Naive thymus-derived CD4-positive, alpha-beta T cell (primary cell): ENCODE data around the gene ZNRF1. TPM values are rescaled to one million over a fixed set of nuclear protein-coding genes. Genes with fewer than 3 reads are reported as not detected.
"Not testable (repeated sequence)": the region's sequence is repeated elsewhere in the genome, so short reads cannot be mapped to it uniquely, and the experiment has no call there.

Experiments used
- ATAC-seq: fragments of 150-1000 bp; cut with Tn5 transposase; 2 replicates; pipeline ENCODE4 v1.10.0; 2021; ENCODE audit warnings: mild to moderate bottlenecking, moderate library complexity
- CTCF ChIA-PET: fragments of 350-600 bp; sonication (Branson Sonifier 250); formaldehyde crosslinking; loops from one replicate; lab custom pipeline; 2021; ENCODE audit warnings: antibody characterized with exemption; lab: Charles Lee
- POLR2A ChIA-PET: fragments of 350-600 bp; sonication (Branson Sonifier 250); formaldehyde crosslinking; loops from one replicate; lab custom pipeline; 2021; ENCODE audit warnings: antibody characterized with exemption, inconsistent platforms; lab: Charles Lee
- DNase-seq, 9 donors: peaks; one replicate each; pipeline versions ENCODE4 v3.0.0 to v3.0.0-alpha.2; 2020 to 2022; ENCODE audit warnings: mixed read lengths in 1 of 9
- H3K27ac ChIP-seq: one replicate; pipeline ENCODE4 v1.7.0; 2013; ENCODE audit warnings: mild to moderate bottlenecking, low read depth, low read length, moderate library complexity
- H3K27me3 ChIP-seq, 2 donors: one replicate each; pipeline ENCODE4 v1.7.0; 2013; ENCODE audit warnings: low read length in 2 of 2, mild to moderate bottlenecking in 2 of 2, moderate library complexity in 2 of 2; ENCODE audit not compliant: control insufficient read depth in 2 of 2, insufficient read depth in 2 of 2
- H3K36me3 ChIP-seq, 3 experiments: 1 replicate in 2 of 3; 2 replicates in 1 of 3; pipeline ENCODE4 v1.7.0; 2013; ENCODE audit warnings: low read length in 3 of 3, mild to moderate bottlenecking in 3 of 3, moderate library complexity in 1 of 3; ENCODE audit not compliant: insufficient read depth in 3 of 3, control insufficient read depth in 2 of 3
- H3K4me1 ChIP-seq, 2 donors: one replicate each; pipeline ENCODE4 v1.7.0; 2013; ENCODE audit warnings: low read length in 2 of 2, mild to moderate bottlenecking in 2 of 2, moderate library complexity in 1 of 2; ENCODE audit not compliant: control insufficient read depth in 2 of 2, insufficient read depth in 2 of 2
- H3K4me3 ChIP-seq: 2 replicates; pipeline ENCODE4 v1.7.0; 2013; ENCODE audit warnings: mild to moderate bottlenecking, low read length
- H3K9me3 ChIP-seq, 3 experiments: 1 replicate in 2 of 3; 2 replicates in 1 of 3; pipeline ENCODE4 v1.7.0; 2013; ENCODE audit warnings: low read length in 3 of 3; ENCODE audit not compliant: control insufficient read depth in 2 of 3
- H3K27ac Mint-ChIP-seq, 9 donors: one replicate each; pipeline ENCODE4 v1.8.0; 2020 to 2022; ENCODE audit warnings: mixed read lengths in 9 of 9, mild to moderate bottlenecking in 8 of 9, moderate library complexity in 5 of 9, inconsistent platforms in 2 of 9
- H3K27me3 Mint-ChIP-seq, 5 donors: one replicate each; pipeline ENCODE4 v1.8.0; 2021 to 2022; ENCODE audit warnings: mixed read lengths in 5 of 5, mild to moderate bottlenecking in 1 of 5
- H3K36me3 Mint-ChIP-seq, 5 donors: one replicate each; pipeline ENCODE4 v1.8.0; 2020 to 2022; ENCODE audit warnings: mixed read lengths in 5 of 5, mild to moderate bottlenecking in 3 of 5, inconsistent platforms in 1 of 5
- H3K4me1 Mint-ChIP-seq, 7 donors: one replicate each; pipeline ENCODE4 v1.8.0; 2020 to 2022; ENCODE audit warnings: mixed read lengths in 7 of 7, mild to moderate bottlenecking in 3 of 7, inconsistent platforms in 1 of 7
- H3K4me3 Mint-ChIP-seq, 10 donors: one replicate each; pipeline ENCODE4 v1.8.0; 2020 to 2022; ENCODE audit warnings: mild to moderate bottlenecking in 10 of 10, mixed read lengths in 10 of 10, moderate library complexity in 6 of 10, inconsistent platforms in 2 of 10
- H3K9me3 Mint-ChIP-seq, 11 donors: one replicate each; pipeline ENCODE4 v1.8.0; 2020 to 2022; ENCODE audit warnings: mixed read lengths in 11 of 11, mild to moderate bottlenecking in 4 of 11, inconsistent platforms in 1 of 11, moderate library complexity in 1 of 11
- intact Hi-C, 2 donors: fragments of 100-400 bp; cut with micrococcal nuclease; formaldehyde crosslinking; loops; one replicate each; pipeline ENCODE4 v1.15.1; 2023
- polyA plus RNA-seq, 2 donors: library from polyadenylated mRNA; unstranded; fragments of 300-500 nt; fragmentation: Illumina TruSeq; gene quantifications; one replicate each; pipeline ENCODE4 v1.2.3, GENCODE V29; 2021
- total RNA-seq, 6 experiments: library from RNA in 5 of 6; stranded (reverse) in 5 of 6; gene quantifications; 1 replicate in 5 of 6; 2 replicates in 1 of 6; pipeline ENCODE4 v1.2.3 and lab custom pipeline; 2021 to 2026

The ZNRF1 gene
- total and polyA plus RNA-seq, 7 experiments from 2014 or later: 1.2 to 27.9 (median 2.1) TPM

- CTCF ChIA-PET, H3K27me3 ChIP-seq, H3K4me3 ChIP-seq, H3K36me3 ChIP-seq, H3K27ac ChIP-seq, ATAC-seq, DNase-seq, H3K9me3 Mint-ChIP-seq, H3K4me1 ChIP-seq, H3K36me3 Mint-ChIP-seq, H3K4me1 Mint-ChIP-seq, POLR2A ChIA-PET, H3K4me3 Mint-ChIP-seq, H3K9me3 ChIP-seq: not testable (repeated sequence)
- intact Hi-C loops: loop anchor here (5.0 to 10.0 kb wide), 4 partner anchors 392 to 635 kb away; partner anchors contain the start of genes ADAT1 (in 1 of the 2), GABARAPL2 (in 1 of the 2) and TMEM170A (in 1 of the 2)
- peaks cover 0 to 16% (median 0%) of the 10 kb centered on the region in 5 donors for H3K27me3 Mint-ChIP-seq
- H3K27ac Mint-ChIP-seq: peak overlapping the region in 1 of 9 donors; percentile 39
These were observed 9.0 kb upstream of the ZNRF1 start for GRCh38 chr16:74989864-74990263.

- POLR2A ChIA-PET: no interaction called here
- H3K36me3 Mint-ChIP-seq: no peaks in the 10 kb centered on the region
- no peaks in the 10 kb centered on the region for H3K4me1 Mint-ChIP-seq
These were observed 8.0 kb upstream of the ZNRF1 start for GRCh38 chr16:74990832-74991231.

DNA sequence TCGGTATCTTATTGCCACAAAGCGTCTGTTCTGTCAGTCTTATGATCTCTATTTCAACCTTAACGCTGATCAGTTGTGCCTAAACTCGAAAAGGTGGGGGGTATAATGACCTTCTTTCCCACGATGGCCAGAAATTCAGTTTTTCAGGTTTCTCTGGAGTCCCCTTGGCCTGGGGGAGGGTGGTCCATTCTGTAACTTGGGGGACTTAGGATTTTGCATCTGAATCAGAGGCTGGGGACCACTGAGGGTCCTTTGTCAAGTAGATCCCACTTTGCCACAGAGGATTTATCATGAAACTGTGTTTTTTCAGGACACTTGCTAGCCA lies 7.6 kb upstream of the ZNRF1 start:
- H3K36me3 Mint-ChIP-seq: no peaks in the 10 kb centered on the region
- H3K27ac Mint-ChIP-seq: peak overlapping the region in 1 of 9 donors; percentile 12
- H3K27ac ChIP-seq: no peak overlapping the region
- POLR2A ChIA-PET: interaction anchor here (0.8 kb wide), 1 partner anchor 48 kb away, joined by 3 read pairs; no protein-coding TSS in a partner anchor
- peaks cover 0 to 20% (median 0%) of the 10 kb centered on the region in 5 donors for H3K27me3 Mint-ChIP-seq
- H3K9me3 Mint-ChIP-seq: no peaks in the 10 kb centered on the region
- H3K4me3 Mint-ChIP-seq: no peak overlapping the region
- ATAC-seq: no peak
- no peaks in the 10 kb centered on the region for H3K4me1 ChIP-seq
- H3K4me3 ChIP-seq: no peak overlapping the region
- no peaks in the 10 kb centered on the region for H3K36me3 ChIP-seq
- CTCF ChIA-PET: interaction anchor here (0.7 kb wide), 1 partner anchor 12 kb away, joined by 5 read pairs; no protein-coding TSS in a partner anchor
- H3K9me3 ChIP-seq: no peaks in the 10 kb centered on the region
- no peaks in the 10 kb centered on the region for H3K27me3 ChIP-seq
- H3K4me1 Mint-ChIP-seq: no peaks in the 10 kb centered on the region
- no peak for DNase-seq
- intact Hi-C loops: no loop called here

More at GRCh38 chr16:74990832-74991231, 8.0 kb upstream of the ZNRF1 start:
- Histone ChIP-seq H3K4me1 (no peaks in the 10 kb centered on the region), H3K36me3 (no peaks in the 10 kb centered on the region), H3K27me3 (no peaks in the 10 kb centered on the region), H3K9me3 (no peaks in the 10 kb centered on the region), H3K4me3 (no peak overlapping the region), H3K27ac (no peak overlapping the region)
- intact Hi-C loops: no loop called here
- DNase-seq: no peak
- no peak overlapping the region for H3K4me3 Mint-ChIP-seq
- peaks cover 0 to 16% (median 0%) of the 10 kb centered on the region in 5 donors for H3K27me3 Mint-ChIP-seq
- no peak for ATAC-seq
- CTCF ChIA-PET: interaction anchor here (0.7 kb wide), 1 partner anchor 12 kb away, joined by 5 read pairs; no protein-coding TSS in a partner anchor
- no peaks in the 10 kb centered on the region for H3K9me3 Mint-ChIP-seq
- peak overlapping the region in 1 of 9 donors; percentile 12 for H3K27ac Mint-ChIP-seq

- H3K36me3 Mint-ChIP-seq: no peaks in the 10 kb centered on the region
- ChIA-PET CTCF (interaction anchor here (2.6 kb wide), 1 partner anchor 120 kb away, joined by 11 read pairs; no protein-coding TSS in a partner anchor), POLR2A (interaction anchor here (0.8 kb wide), 1 partner anchor 48 kb away, joined by 3 read pairs; no protein-coding TSS in a partner anchor)
- H3K4me1 Mint-ChIP-seq: no peaks in the 10 kb centered on the region
- DNase-seq (no peak), ATAC-seq (no peak)
- no peaks in the 10 kb centered on the region for H3K9me3 ChIP-seq
- no peaks in the 10 kb centered on the region for H3K9me3 Mint-ChIP-seq
- no peak overlapping the region for H3K27ac Mint-ChIP-seq
- no peaks in the 10 kb centered on the region for H3K4me1 ChIP-seq
- H3K4me3 Mint-ChIP-seq: no peak overlapping the region
- no peaks in the 10 kb centered on the region for H3K36me3 ChIP-seq
- H3K27me3 Mint-ChIP-seq: peaks cover 0 to 23% (median 0%) of the 10 kb centered on the region in 5 donors
- H3K27me3 ChIP-seq: no peaks in the 10 kb centered on the region
- no peak overlapping the region for H3K4me3 ChIP-seq
- intact Hi-C loops: no loop called here
- no peak overlapping the region for H3K27ac ChIP-seq
These were observed 7.0 kb upstream of the ZNRF1 start for GRCh38 chr16:74991593-74992403.

GRCh38 chr16:74995986-74996385 lies 2.8 kb upstream of the ZNRF1 start:
- Mint-ChIP-seq H3K9me3 (no peaks in the 10 kb centered on the region), H3K36me3 (no peaks in the 10 kb centered on the region), H3K4me1 (peaks cover 5 to 17% (median 15%) of the 10 kb centered on the region in 7 donors), H3K27ac (no peak overlapping the region), H3K4me3 (no peak overlapping the region), H3K27me3 (peaks cover 0 to 28% (median 0%) of the 10 kb centered on the region in 5 donors)
- DNase-seq (no peak), ATAC-seq (no peak)
- ChIA-PET POLR2A (no interaction called here), CTCF (interaction anchor here (1.2 to 5.2 kb wide), 2 partner anchors 11 to 114 kb away, joined by 4 to 64 read pairs; partner anchors contain the start of gene WDR59)
- H3K27me3 ChIP-seq: no peaks in the 10 kb centered on the region
- H3K27ac ChIP-seq: no peak overlapping the region
- intact Hi-C loops: loop anchor here in 1 of 2 donors (5.0 kb wide), 2 partner anchors 184 to 561 kb away; partner anchors contain the start of gene TMEM231
- peaks cover 5 to 9% of the 10 kb centered on the region in 2 donors for H3K4me1 ChIP-seq
- H3K9me3 ChIP-seq: no peaks in the 10 kb centered on the region
- H3K4me3 ChIP-seq: no peak overlapping the region
- H3K36me3 ChIP-seq: no peaks in the 10 kb centered on the region

DNA sequence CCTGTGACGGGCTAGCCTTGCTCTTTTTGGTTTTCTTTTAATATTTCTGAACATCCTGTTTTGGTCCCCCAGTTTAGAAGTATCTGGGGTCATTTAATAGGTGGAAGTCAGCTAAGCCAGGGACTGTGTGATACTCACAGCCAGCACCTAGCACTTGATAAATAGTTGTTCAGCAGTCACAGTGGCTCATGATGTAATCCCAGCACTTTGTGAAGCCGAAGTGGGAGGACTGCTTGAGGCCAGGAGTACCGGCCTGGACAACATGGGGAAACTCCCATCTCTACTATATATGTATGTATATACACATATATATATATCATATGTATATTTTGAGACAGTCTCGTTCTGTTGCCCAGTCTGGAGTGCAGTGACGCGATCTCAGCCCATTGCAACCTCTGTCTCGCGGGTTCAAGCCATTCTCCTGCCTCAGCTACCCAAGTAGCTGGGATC lies 1.8 kb upstream of the ZNRF1 start:
- Mint-ChIP-seq H3K36me3 (peaks cover 0 to 2% (median 0%) of the 10 kb centered on the region in 5 donors), H3K27me3 (peaks cover 0 to 25% (median 0%) of the 10 kb centered on the region in 5 donors), H3K27ac (no peak overlapping the region), H3K4me3 (no peak overlapping the region), H3K9me3 (no peaks in the 10 kb centered on the region), H3K4me1 (peaks cover 5 to 27% (median 17%) of the 10 kb centered on the region in 7 donors)
- CTCF ChIA-PET: interaction anchor here (0.6 to 5.2 kb wide), 3 partner anchors 8 to 113 kb away, joined by 3 to 64 read pairs (median 7); no protein-coding TSS in a partner anchor
- no peaks in the 10 kb centered on the region for H3K36me3 ChIP-seq
- DNase-seq (no peak), ATAC-seq (no peak)
- POLR2A ChIA-PET: interaction anchor here (0.6 kb wide), 1 partner anchor 9 kb away, joined by 4 read pairs; no protein-coding TSS in a partner anchor
- peaks cover 5 to 9% of the 10 kb centered on the region in 2 donors for H3K4me1 ChIP-seq
- H3K9me3 ChIP-seq: no peaks in the 10 kb centered on the region
- intact Hi-C loops: loop anchor here in 1 of 2 donors (5.0 kb wide), 2 partner anchors 185 to 560 kb away; partner anchors contain the start of gene TMEM231
- no peak overlapping the region for H3K4me3 ChIP-seq
- H3K27me3 ChIP-seq: no peaks in the 10 kb centered on the region
- H3K27ac ChIP-seq: no peak overlapping the region
